ENCODE measurements around the gene ATP8A1.

The ATP8A1 gene

GRCh38 chr4:42562016-42562415 is 94.9 kb downstream of the ATP8A1 start:
- no peak for DNase-seq

DNA sequence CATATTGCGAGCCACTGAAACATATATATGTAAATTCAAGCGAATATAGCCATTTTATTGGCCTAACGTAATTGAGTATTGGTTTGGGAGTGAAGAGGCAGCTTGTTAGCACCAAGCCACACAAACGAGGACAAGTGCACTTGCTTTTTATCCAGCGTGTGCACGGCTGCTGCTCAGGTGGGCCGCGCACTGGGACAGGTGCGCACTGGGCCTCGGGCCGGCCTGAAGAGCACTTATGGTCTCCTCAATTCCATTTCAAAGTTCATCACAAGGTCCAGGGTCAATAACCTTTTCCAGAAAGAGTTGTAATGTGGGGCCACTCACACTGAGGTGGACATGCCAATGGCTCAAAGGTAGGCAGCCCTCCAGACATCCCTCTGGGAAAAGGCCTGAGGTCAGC is 95.9 kb downstream of the ATP8A1 start:
- DNase-seq: no peak

DNA sequence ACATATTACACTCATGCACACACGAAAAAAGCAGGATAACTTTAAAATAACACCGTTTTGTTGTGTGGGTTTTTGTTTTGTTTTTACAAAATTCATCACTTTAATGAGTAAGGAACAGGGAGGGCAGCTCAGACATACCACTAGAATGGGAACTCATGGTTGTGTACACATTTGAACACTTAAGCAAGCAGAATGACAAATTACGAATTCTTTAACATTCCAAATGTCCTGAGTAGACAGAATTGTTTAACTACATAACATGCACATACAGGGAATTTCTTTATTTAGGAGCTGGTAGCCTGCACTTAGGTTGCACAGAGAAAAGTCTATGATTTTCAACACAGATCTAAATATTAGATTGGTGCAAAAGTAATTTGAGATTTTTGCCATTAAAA is 96.4 kb downstream of the ATP8A1 start:
- DNase-seq: no peak

GRCh38 chr4:42558156-42558555 is 98.7 kb downstream of the ATP8A1 start:
- DNase-seq: no peak

GRCh38 chr4:42555828-42556227 is 101.1 kb downstream of the ATP8A1 start:
- peak; percentile 17 for DNase-seq

GRCh38 chr4:42554072-42554471 is 102.8 kb downstream of the ATP8A1 start:
- no peak for DNase-seq

- no peak for DNase-seq
Measured at GRCh38 chr4:42549896-42550295, 107.0 kb downstream of the ATP8A1 start.

DNA sequence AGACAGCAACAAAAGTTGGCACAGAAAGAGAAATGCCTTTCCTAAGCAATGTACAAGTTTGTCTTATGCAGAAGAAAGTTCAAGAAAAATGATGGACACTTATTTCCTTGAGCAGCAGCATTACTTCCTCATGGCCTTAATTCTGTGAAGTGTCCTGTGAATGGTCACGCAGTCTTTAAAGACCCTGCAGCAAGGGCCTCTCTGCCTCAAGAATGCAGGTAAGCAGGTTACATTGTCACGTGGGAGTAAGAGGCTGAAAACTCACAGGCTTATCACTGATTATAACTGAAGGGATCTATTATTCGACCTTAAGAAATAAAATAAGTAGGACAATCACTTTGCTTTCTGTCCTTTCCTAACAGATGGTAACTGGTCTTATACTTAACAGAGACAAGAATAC is 109.1 kb downstream of the ATP8A1 start:
- DNase-seq: no peak

GRCh38 chr4:42543762-42544161 is 113.1 kb downstream of the ATP8A1 start:
- no peak for DNase-seq

- DNase-seq: no peak
Measured at GRCh38 chr4:42543126-42543525, 113.8 kb downstream of the ATP8A1 start.

DNA sequence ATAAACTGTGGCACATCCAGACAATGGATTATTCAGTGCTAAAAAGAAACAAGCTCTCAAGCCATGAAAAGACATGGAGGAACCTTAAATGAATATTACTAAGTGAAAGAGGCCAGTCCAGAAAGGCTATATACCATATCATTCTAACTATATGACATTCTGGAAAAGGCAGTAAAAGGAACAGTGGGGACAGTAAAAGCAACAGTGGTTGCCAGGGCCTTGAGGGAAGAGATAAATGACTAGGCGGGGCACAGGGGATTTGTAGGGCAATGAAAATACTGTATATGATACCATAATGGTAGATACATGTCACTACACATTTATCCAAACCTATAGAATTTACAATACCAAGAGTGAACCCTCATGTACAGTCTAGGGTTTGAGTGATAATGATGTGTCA is 115.3 kb downstream of the ATP8A1 start:
- no peak for DNase-seq

DNA sequence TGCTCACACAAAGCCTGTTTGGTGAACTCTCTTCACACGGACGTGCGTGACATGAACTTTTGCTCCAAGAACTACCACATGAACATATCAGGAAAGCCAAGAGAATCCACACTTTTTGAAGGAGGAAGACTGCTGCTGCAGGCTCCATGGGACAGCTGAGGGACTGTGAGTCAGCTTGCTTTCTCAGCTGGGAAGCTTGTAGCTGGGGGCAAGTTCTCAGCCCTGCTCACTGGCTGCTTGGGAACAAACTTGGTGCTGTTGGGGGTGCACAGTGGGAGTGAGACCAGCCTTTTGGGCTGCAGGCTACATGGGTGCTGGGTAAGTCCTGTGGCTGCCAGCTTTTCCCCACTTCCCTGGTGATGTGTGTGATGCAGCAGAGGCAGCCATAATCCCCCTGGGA is 123.9 kb downstream of the ATP8A1 start:
- no peak for DNase-seq

- no peak for DNase-seq
Measured at GRCh38 chr4:42531341-42532030, 125.4 kb downstream of the ATP8A1 start.

GRCh38 chr4:42523066-42523718 is 133.7 kb downstream of the ATP8A1 start:
- no peak for DNase-seq

- peak; percentile 14 for DNase-seq
Measured at GRCh38 chr4:42519803-42520417, 137.0 kb downstream of the ATP8A1 start.

DNA sequence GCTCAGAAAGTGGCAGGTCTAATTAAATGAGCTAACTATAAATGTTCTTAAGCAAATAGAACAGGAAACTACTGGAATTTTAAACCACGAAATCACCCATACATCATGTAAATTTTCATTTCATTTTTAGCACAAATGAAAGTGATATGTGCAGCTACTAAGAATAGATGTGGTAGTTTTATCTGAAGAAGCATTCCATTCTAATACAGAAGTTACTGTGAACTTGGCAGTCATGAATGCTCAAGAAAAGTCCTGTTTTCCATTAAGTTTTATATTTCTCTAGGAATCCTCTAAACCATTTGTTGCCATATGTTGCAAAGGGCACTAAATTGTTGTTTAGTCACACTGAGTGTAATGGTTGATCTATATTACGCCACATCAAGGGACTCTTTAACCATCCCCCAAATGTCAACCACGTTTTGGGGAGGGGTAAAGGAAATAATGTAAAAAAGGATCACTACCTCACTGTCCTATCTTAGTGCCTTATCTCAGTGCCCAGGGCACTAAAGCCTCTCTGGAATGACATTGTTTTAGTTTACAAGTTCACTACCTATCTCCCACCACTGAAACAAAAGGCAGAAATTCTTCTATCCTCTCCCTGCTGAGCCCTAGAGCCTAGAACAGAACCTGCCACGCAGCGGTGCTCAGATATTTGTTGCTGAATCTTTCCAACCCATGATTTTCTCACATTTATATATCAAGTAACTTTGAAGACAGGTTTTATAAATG is 141.6 kb downstream of the ATP8A1 start:
- no peak for DNase-seq

DNA sequence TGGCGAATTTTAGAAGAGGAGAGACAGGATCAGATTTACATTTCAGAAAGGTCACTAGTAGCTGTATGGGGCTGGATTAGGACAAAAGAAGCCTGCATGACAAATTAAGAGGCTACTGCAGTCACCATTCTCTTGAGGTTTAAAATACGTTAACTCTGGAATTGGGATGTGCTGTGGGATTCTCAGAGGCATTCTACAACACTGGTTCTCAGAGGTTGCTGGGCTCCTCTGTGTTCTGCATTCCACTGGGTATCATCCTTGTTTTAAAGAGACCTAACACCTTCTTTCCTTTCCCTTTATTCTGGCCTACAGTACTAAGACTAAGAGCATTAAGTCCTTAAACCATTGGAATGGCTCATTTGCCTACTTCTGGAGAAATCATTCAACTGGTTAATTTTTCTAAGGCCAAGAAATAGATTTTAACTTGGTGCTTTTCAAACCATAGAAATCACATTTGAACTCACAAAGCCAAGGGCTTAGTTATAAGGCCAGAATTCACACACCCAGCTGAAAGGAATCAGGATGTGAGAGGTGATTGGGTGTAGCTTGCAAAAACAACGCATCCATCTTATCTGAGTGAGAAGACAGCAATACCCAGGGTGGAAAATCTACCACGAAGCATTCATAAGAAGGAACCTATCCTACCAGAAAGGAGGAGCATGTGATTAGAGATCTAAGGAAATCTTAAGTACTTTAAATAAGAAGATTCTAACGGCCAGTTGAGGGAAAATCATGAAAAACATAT is 143.0 kb downstream of the ATP8A1 start:
- no peak for DNase-seq

GRCh38 chr4:42512226-42512625 is 144.7 kb downstream of the ATP8A1 start:
- DNase-seq: no peak

DNA sequence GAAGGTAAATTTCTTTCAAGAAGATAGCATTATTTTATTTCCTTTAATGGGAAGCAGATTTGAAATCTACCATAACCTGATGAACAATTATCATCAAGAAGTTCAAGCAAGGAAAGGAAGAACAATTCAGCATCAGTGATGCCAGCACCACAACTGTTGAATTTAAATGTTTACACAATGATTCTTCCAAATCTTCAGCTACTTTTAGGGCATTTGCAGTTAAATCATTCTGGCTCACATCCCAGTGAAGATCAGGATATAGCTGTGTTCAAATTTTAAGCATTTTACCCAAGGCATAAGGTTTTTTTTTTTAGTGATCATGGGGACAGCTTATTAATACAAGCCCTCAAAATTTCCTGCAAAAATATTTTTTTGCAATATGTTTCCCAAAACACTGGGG is 146.7 kb downstream of the ATP8A1 start:
- DNase-seq: no peak

DNA sequence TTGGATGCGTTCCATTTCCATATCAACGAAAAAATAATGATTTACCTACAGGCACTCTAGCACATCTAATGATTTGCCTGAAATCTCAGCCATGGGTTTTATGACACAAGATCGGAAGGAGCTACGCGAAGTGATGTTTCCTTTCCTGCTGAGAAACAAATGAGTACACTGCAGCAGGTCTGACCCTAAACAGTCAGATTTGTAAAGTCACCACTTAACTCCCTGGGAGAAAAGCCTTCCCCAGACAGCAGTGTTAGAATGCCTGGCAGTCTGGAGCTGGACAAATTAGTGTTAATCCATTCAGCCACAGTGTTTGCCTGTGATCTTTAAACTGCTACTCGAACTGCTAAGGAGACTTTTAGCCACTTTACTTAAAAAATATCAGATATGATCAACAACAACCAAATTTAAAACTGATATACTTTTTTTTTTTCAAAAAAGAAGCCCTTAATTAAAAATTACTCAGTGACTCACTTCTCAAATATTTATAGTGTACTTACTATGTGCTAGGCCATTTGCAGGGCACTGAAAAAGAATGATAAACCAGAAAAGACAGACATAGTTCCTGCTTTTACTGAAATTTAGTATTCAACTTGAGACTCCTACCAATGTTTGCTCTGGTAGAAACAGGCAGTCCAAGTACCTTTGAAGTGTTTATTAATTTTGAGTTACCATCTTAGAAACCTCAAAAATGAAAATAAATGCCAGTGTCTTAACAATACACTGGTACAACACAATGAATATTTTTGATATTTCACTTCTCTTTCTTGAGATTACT is 155.1 kb downstream of the ATP8A1 start:
- peak; percentile 32 for DNase-seq

- no peak for DNase-seq
Measured at GRCh38 chr4:42498040-42498439, 158.9 kb downstream of the ATP8A1 start.
